Melanocyte of skin (primary cell): ENCODE measurements around the gene TOM1L2. TPM values are rescaled to one million over a fixed set of nuclear protein-coding genes. Genes with fewer than 3 reads are reported as not detected.

Experiments
- small RNA-seq, 2 donors: library from RNA; depleted of rRNA; stranded (forward); fragments of <200 nt; gene quantifications; one replicate each; pipeline ENCODE3, GENCODE V24; 2012
- total RNA-seq, 2 donors: library from RNA; depleted of rRNA; stranded (reverse); fragments of >200 nt; gene quantifications; 2 replicates each; pipeline ENCODE4 v1.2.3, GENCODE V29; 2012

The TOM1L2 gene
- total RNA-seq: 10 to 100 TPM; 34.6 to 45.8 TPM

GRCh38 chr17:17972126-17972951, at the start of gene TOM1L2, which contains the start of gene DRC3:
Gene TOM1L2 (minus strand): TSS chr17:17972400. CDS start chr17:17972313, 87 bp downstream.
Gene DRC3 (plus strand): TSS chr17:17972862. CDS start chr17:17977599, 4,737 bp downstream.

GRCh38 chr17:17836818-17837379, 135.3 kb downstream of the TOM1L2 start, which contains the start of gene SREBF1:
Gene SREBF1 (minus strand): TSS chr17:17836986. CDS start chr17:17836817, 169 bp downstream.

Small RNA genes within 50 kb of the gene (small RNA-seq; reads per million reads assigned to genes)
- gene MIR33B (49.1 to 58.8 reads per million in 2 donors), gene MIR6777 (0 to 0.69 reads per million in 2 donors)

Other genes starting within 250 kb of the TOM1L2 start
- 100 to 1,000 TPM; 116 to 136 TPM for gene SREBF1, start 135.4 kb downstream of the TOM1L2 start, total RNA-seq
- 1 to 10 TPM in 1 of 2 donors, under 1 TPM in 1; 0.69 to 4.3 TPM for gene DRC3, start 462 bp upstream of the TOM1L2 start, total RNA-seq
- 10 to 100 TPM; 13.1 to 18.0 TPM for gene ATPAF2, start 66.8 kb upstream of the TOM1L2 start, total RNA-seq
- gene GID4, start 67.0 kb upstream of the TOM1L2 start, total RNA-seq: 1 to 10 TPM; 8.3 TPM
- 10 to 100 TPM; 33.0 to 40.6 TPM for gene DRG2, start 115.5 kb upstream of the TOM1L2 start, total RNA-seq
- 1 to 10 TPM in 1 of 2 donors, under 1 TPM in 1; 0.67 to 1.4 TPM for gene MYO15A, start 136.4 kb upstream of the TOM1L2 start, total RNA-seq
- 100 to 1,000 TPM in 1 of 2 donors, 10 to 100 TPM in 1; 91.5 to 106 TPM for gene ALKBH5, start 211.4 kb upstream of the TOM1L2 start, total RNA-seq